Measurements from ENCODE around the gene HIVEP1.

HIVEP1 gene

DNA sequence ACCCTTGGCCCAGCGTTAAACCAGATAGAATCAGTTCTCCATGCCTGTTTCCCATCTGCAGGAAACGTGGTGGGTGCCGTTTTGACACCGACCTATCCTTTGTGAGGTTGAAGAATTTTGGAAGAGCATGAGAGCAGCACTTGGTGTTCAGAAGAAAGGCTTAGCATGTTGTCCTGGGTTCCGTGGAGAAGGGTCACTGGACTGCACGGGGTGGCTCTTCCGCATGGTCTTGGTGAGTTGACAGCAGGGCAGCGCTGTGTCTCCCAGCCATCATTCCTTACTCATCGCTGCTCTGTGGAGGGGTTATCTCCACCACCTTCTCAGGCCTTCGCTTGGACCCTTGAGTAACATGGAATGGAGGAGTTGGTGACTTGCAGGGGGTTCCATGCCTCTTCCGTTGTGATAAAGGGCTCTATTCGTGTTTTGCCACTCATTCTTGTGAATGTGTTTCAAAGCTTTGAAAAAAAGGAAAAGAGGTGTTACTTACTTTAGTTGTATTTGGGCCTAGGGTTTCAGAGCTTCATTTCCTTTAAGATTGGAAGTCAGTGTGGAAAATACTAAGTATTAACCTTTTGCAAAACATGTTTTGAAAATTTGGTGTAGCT lies 8.2 kb downstream of the HIVEP1 start:
- no peak for DNase-seq

DNA sequence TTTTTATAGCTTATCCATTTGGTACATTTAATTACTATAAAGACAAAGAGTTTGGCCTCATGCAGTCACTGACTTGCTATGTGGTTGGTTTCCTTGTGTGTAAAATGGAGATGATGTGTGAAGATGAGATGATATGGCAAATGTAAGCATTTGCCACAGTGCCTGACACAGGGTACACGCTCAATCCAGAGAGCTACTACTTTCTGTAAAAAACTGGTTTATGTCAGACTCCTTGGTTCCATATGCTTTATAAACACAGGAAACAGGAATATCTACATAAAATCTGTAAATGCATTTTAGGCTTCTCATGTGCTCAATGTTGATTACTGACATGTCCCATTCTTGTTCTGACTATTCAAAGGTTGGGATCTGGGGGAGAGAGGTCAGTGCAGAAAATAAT lies 10.4 kb downstream of the HIVEP1 start:
- no peak for DNase-seq

DNA sequence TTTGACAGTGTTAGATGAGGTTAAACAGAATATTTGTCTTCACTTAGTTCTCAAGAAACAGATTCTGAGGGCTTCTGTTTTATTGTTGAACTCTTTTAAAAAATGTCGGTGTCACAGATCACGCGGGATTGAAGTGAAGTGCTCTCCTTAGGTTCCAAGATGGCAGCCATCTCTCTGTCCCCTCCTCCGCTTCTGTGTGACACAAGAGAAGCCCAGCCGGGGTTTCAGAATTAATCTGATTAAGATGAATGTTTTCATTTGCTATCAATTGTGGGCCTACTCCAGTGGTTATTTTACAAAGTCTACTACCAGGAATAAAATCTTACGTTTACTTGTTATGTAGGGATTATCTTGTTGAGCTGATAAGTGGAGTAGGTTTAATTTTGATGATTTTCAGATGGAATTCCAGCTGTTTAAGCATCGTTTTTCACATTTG lies 10.9 kb downstream of the HIVEP1 start:
- no peak for DNase-seq

DNA sequence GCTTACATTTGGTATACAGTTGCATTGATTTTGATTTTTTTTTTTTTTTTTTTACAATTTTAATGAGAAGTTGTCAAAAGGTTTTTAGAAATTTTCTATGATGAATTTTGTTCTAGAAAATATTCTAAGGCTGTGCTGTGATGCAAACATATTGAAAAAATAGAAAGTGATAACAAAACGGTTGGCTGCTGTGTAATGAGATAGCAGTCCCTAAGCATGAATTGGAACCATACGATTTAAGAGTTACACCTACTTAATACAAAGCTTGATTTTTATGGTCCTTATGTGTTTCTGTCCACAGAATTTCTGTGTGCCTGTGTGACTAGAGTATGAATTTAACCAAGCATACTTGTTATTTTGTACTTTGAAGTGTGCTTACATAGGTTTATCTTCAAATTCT lies 12.1 kb downstream of the HIVEP1 start:
- DNase-seq, result no peak

DNA sequence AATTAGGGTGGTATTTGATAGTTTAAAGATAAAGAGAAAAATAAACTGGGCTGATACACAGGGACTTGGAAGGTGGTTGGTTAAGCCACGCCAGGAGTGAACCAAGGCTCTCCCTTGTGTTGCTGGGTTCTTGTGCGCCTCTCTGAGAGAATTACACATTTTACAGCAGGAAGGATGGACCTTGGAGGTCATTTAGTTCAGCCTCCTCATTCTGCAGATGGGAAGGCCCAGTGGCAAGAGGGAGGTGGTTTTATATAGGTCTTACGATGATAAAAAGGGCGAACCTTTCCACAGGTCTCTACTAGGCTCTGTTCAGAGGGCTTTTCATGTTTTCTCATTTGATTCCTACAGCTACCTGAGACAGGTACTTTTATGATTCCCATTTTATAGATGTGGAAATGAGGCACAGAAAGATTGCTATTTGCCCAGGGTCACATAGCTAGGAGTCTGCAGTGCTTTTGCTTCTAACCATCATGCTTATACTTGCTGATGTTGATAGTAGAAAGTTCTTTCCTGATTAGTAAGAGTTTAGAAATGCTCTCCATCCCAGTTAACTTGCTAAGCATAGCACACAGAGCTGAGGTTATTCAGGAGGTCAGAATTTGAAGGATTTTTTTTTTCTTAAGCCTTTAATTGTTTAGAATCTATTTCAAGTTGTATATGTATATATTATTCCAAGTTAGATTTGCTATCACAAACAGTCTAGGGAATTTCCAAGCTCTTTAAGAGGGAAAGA lies 12.8 kb downstream of the HIVEP1 start:
- DNase-seq, result no peak

DNA sequence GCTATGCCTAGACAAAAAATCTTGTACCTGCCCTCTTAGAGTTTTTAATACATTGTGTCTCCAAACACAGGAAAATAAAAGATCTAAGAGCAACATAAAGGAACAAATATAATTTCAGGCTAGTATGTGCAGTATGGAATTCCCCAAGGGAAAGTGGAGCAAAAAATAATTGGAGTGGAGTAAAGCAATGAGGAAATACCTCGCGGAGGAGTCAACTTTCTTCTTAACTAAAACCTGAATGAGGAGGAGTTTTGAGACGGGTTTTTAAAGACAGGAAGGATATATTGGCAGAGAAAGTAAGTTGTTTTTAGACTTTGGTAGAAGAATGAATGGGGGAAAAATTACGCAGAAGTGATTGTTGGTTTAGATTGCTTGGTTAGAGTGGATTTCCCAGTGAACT lies 14.0 kb downstream of the HIVEP1 start:
- no peak for DNase-seq

DNA sequence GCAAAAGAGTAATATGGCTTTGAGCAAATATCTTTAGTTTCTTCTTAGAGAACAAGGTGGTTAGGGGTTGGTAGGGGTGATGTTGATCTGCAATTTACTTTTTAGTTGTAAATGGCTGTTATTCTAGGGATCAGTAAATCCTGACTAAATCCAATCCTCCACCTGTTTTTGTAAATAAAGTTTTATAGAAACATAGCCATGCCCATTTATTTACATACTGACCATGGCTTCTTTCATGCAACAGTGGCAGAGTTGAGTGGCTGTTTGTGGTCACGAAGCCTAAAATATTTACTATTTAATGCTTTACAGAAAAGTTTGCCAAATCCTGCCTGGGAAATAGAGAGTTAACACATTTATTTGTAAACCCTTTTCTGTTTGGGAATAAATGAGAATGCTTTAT lies 14.7 kb downstream of the HIVEP1 start:
- no peak for DNase-seq

DNA sequence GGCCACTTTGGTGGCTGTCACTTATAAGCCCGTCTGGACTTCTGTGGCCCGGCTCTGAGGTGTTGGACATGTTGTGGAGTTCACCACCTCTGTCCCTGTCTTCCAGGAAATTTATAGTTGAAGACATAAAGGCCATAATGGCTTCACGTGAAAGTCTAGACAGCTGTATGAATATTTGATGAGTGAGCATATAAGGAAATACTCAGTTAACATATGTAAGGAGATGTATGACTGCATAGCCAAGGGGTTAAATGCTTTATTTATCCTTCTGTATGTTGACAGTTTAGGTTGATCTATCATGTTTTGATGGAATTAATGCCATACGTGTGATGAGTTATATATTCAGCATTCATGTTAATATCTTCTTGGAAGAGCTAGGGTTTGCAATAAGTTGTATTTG lies 16.1 kb downstream of the HIVEP1 start:
- DNase-seq, result no peak

DNA sequence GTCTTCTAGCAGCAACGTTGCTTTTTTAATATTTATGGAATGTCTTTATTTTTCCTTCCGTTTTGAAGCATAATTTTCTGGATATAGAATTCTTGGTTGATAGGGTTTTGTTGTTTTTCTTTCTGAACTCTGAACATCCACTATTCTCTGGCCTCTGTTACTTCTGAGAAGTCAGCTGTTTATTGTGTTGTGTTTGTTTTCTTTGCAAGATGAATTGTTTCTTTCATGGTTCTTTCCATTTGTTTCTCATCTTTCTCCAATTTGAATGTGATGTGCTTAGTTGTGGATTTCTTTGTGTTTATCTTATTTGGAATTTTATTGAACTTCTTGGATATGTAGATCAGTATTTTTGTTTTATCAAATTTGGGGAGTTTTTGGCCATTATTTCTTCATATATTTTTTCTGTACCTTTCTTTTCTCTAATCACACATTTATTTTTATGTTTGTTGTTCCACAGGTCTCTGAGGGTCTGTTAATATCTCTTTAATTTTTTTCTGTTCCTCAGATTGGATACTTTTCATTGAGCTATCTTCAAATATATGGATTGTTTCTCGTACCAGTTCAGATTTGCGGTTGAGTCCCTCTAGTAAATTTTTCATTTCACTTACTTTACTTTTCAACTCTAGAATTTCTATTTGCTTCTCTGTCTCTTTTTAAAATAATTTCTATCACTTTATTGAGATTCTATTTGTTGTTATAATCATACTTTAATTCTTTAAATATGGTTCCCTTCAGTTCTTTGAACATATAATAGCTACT lies 18.0 kb downstream of the HIVEP1 start:
- DNase-seq, result no peak

DNA sequence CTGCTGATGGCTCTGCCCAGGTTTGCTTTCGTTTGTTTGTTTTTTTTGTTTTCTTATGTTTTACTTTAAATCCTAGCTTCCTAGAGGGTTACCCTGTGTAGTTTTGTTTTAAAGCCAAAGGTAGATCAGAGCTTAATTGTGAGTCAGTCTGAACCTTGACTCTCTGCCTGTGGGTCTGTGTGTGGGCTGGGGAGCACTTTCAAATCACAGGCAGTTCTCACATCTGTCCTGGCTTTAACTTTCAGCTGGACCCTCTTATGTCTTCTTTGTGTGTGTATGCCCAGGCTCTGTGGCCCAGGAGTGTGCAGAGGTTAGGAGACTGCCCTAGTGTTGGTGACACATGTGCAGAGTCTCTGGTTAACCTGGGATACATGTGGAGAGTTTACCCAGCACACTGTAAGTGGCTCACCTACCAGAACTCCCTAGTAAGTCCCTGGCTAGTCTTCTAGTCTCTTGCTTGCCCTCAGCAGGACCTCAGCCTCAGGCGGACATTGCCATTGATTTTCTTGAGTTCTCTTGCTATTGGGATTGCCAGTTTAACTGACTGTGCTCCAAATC lies 19.0 kb downstream of the HIVEP1 start:
- DNase-seq, result no peak

DNA sequence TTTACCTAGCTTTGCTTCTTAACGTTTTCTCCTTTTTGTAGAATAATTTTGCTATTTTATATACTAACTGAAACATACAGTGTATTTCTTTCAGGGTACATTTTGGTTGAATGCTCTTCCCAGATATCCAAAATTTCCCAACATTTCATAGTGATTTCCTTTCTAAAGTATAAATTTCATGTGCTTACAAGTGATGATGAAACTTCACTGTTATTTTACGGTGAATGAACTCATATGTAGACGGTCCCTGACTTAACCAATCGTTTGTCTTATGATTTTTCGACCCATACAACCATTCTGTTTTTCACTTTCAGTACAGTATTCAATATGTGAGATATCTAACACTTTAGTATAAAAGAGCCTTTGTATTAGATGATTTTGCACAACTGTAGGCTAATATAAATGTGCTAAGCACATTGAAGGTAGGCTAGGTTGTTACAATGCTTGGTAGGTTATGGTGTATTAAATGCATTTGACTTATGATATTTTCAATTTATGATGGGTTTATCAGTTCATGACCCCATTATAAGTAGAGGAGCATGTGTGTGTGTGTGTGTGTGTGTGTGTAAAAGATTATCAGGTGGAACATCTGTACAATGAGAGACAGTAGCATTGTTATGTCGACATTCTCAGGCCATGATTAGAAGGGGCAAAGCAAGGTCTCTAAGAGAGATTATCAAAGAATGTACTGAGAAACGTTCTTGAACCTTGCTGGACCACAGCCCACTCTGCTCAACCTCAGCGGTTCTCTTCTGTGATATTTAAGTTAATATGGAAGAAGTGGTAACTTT lies 20.9 kb downstream of the HIVEP1 start:
- no peak for DNase-seq

DNA sequence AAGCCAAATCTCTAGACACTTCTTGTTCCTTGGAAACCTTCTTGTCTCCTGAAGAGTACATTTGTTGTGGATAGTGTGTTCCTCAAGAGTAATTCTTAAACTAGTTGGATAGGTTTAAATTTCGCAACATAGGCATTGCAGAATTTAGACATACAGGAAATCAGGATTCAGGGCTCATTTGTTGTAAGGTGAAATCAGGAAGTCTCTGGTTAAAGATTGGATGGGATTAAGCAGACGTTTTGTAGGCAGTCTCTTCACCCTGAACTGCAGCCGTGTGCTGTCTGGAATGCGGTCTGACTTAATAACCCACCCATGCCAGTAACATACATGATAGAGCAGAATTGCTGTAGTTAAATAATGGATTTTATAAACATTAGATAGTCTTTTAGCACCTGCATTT lies 21.7 kb downstream of the HIVEP1 start:
- no peak for DNase-seq

DNA sequence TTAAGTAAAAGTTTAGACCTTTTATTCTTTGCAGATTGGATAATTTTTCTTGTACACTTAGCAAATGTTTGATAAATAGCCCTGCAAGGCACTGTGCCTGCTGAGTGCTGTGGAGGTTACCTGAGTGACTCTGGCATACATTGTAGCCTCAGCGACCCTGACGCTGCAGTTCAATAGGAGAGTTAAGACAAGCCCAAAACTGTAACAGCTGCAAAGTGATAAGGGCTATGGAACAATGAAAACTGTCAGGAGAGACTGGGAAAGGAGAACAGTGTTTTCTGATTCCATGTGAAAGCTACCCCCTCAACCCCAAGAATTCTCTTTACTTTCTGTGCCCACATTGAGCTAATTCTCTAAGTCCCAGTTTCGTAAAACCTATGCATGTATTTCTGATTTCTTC lies 22.2 kb downstream of the HIVEP1 start:
- DNase-seq, result no peak

DNA sequence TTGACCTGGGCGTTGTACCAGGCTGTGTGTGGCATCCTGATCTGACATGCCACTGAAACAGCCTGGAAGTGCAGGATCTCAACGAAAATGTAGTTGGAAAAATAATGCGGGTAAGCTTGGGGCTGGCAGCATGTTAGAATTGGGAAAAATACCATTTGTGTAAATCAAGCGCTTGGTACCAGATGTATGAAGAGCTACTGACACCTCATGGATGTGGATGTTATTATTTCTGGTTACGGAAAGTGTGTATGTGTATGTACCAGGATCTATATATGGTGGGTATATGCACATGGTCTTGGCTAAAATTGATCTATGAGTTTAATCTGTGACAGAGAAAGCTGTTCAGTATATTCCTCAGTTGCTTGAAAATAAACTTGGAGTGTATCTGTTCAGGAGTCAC lies 22.7 kb downstream of the HIVEP1 start:
- DNase-seq, result no peak

DNA sequence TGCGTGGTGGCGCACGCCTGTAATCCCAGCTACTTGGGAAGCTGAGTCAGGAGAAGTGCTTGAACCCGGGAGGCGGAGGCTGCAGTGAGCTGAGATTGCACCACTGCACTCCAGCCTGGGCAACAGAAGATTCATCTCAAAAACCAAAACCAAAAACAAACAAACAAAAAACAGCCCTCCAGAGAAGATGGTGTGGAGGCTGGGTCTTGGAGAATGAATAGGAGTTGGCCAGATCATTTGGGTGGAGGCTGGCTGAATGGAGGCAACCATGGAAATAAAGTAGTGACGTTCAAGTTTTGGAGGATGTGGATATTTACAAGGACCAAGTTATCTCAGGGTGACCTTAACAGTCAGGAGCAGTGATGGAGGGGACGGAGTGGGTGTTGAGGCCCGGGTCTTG lies 24.7 kb downstream of the HIVEP1 start:
- DNase-seq, result no peak

DNA sequence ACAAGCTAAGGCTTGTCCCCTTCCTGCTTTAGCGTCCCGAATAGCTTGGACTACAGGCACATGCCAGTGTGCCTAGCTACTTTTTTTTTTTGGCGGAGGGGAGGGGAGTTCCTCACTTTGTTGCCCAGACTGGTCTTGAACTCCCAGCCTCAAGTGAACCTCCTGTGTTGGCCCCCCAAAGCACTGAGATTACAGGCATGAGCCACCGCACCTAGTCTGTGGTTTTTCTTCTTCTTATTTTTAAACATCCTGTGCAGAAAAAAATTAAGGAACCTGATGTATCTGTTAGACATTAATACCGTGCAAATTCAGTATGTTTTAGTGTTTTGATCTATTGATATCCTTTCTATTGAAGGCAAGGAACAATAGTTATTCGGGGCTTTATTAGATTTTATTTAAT lies 25.7 kb downstream of the HIVEP1 start:
- no peak for DNase-seq

DNA sequence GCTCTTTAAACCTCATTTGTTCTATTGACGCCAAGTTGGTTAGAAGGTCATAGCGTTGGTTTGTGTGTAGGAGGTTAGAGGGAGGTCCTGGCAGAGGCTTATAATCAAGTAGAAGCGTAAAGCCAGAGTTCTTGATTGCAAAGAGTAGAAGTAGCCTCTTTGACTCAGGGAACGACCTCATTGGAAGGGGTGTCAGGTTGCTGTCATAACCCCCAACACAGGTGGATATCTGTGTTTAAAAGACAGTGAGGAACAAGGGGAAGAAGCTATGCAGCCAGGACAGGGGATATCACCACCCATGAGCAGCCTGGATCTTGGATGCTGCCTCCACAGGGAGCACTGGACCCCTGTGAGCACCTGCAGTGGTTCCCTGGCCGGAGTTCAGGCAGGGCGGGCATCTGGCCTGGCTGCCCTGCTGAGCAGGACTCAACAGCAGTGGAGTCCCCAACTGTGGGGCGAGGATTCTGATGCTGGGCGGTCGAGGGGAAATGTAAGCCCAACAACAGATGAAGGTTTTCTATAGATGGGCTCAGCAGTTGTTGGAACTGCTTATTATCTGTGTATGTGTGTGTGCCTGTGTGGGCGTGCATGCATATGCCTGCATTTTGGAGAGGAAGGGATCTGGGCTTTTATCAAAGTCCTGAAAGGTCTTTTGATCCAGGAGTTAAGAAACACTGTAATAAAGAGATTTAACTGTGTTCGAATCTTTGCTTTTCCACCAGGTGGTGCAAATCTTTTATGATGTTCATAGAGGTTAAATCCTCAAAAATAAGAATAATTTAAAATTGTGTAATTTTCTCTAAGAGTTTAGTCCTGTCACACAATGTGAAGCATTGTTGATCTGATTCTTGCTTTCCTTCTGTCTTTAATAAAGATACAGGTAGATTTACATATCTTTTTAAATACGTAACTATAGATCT lies 27.7 kb downstream of the HIVEP1 start:
- no peak for DNase-seq

DNA sequence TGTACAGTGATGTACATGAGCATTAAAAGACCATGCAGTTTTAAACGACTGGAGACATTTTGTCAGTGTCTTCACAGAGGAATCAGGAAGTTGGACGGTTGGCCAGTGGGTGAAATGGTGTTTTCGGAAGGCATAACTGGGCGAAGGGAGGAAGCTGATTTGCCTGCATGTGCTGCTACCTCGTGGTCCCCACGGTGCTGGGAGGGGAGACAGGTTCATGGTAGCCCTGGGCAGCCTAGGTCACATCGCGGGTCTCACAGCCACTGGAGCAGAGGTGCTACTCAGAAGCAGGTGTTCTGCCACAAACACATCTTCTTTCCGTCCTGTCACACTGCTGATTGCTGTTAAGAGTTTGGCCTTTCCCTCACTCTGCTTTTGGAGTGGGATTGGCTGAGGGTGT lies 35.2 kb downstream of the HIVEP1 start:
- DNase-seq, result no peak

DNA sequence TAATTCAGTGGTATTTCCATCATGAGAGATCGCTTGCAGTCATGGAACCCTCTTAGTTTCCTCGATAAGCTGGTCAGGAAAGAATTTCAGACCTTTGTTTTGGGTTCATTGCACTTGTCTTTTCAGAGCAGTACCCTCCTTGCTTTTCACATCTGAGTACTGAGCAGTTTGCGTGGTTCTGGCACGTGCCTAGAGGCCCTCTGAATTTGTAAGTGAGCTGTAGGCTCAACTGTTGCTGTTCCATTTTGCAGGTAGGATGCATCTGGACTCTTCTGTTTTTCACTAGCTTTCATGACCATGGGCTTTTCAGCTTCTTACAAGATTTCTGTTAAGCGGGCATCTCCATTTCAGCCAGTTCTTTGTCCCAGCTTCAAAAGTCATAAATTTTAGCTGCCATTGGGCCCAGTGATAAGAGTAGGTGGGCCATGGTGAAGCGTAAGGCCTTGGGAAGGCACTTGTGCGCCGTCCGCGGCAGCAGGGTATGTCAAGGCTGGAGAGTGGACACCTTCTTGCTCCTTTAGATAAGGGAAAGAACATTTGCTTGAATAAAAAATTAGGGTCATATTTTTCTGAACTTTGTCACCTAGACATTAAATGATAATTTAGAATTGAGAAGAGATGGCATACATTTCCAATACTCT lies 35.8 kb downstream of the HIVEP1 start:
- DNase-seq, result no peak

DNA sequence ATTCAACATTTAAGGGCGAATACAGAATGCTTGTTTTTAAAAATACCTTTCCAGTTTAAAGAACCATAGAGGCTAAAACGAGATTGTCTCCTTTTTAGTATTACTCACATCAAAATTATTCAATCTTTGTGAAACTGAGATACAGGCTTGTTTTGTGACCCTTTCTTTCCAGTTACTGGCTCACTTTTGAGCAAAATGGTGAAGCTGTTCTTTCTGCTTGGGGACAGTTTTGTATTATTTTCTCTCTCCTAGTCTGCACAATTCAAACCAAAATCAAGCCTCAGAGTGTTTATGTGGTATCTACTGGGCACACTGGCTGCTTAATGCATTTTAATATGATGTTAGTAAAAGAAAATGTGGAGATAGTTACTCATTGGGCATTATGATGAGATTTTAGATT lies 36.5 kb downstream of the HIVEP1 start:
- no peak for DNase-seq

DNA sequence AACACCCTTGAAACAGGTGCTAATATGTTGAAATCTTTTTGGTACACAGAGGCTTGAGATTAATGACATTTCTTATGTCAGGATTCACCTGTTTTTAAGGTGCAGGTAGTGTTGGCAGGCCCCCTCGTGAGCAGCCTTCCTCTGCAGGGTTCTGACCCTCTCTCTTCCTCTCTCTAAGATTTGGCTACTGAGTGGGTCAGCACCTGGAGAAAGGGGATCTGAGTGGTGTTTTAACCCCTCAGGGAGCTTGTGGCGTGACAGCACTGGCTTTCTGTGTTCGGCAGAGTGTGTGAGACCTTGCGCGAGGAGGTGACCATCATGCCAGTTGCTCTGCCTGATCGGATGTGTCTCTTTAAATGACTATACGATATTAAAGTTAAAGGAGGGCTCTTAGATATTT lies 37.1 kb downstream of the HIVEP1 start:
- no peak for DNase-seq
